GM18526 (cell line): Measurements from ENCODE around the gene GPR39.

Experiments used
- POLR2A ChIP-seq: IDR thresholded peaks from 3 replicates; pipeline ENCODE4 v1.6.1; 2011; ENCODE audit not compliant: insufficient read length; ENCODE audit errors: extremely low read depth

Gene GPR39

DNA sequence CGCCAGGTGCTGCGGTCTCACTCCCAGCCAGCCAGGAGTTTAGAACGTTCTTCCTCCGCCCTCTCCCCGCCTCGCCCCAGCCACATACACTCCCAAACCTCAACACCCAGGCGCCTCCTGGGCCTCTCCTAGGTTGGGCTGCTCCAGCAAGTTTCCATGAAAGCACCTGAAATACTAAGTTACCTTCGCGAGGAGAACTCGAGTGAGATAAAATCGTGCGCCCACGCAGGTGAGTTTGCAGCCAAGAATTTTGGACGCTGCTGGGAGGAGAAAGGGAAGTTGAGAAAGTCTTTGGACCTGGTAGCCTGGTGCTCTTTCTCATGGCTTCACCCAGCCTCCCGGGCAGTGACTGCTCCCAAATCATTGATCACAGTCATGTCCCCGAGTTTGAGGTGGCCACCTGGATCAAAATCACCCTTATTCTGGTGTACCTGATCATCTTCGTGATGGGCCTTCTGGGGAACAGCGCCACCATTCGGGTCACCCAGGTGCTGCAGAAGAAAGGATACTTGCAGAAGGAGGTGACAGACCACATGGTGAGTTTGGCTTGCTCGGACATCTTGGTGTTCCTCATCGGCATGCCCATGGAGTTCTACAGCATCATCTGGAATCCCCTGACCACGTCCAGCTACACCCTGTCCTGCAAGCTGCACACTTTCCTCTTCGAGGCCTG, at the start of gene GPR39:
TSS of gene GPR39 (plus strand) at position 83 of the 673 bp plus-strand sequence.
- no peak for TF ChIP-seq POLR2A

GRCh38 chr2:132368191-132368590, 48.4 kb upstream of the GPR39 start:
- TF ChIP-seq POLR2A: no peak

DNA sequence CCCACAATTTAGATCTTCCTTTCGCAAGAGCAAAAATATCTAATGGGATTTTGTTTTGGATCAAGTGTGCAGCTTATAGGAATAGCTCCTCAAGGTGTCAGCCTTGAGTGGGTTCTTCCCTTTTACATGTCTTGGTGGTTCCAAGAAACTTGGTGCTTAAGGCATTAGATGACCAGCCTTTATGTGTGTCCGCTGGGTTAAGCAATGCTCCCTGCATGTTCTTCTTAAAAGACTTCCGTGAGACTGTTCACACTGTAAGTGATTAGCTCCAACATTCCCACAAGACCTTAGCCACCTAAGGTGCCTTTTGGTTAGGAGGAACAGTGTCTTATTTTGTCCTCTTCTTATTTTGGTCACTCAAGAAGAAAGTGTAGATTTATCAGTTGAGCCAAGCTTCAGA, 44.3 kb upstream of the GPR39 start:
- TF ChIP-seq POLR2A: no peak

DNA sequence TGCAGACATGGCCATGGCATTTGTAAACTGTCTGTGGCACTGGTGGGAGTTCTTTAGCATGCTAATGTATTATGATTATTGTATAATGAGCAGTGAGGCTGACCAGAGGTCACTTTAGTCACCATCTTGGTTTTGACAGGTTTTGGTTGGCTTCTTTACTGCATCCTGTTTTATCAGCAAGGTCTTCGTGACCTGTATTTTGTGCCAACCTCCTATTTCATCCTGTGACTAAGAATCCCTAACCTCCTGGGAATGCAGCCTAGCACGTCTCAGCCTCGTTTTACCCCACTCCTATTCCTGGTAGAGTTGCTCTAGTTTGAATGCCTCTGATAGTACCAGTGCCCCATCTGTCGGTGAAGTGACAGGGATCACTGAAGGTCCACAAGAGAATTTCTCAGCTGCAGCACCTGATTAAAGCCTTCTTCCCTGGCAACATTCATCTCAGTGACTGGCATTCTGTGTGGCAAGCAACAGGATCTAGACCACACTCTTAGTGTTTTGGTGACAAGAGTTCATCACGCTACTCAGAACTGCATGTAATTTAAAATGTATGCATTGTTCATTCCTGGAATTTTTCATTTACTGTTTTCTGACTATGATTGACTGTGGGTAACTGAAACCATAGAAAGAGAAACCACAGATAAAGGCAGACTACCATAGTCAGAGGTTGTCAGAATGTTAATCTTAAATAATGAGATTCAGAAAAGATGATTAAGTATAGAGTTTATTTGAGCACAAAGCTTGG, 43.0 kb upstream of the GPR39 start:
- no peak for TF ChIP-seq POLR2A

DNA sequence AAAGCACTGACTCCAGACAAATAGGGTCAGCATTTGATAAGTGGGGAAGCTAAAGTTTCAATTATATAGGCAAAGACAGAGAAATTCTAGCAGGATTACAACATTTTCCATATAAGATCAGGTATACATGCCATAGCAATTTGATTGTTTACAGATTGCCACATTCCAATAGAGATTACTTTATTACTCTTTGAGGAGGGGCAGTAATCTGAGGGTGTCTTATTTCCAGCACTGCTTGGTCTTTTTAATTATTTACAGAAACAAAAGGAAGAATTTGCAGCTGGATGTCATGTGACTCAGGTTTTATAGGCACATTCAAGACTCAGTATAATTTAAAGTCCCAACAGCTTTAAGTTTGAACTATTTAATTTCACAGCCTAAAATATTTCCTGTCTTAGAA, 42.5 kb upstream of the GPR39 start:
- TF ChIP-seq POLR2A: no peak

- TF ChIP-seq POLR2A: no peak
Observed at GRCh38 chr2:132374551-132374950, 42.1 kb upstream of the GPR39 start.

- no peak for TF ChIP-seq POLR2A
Observed at GRCh38 chr2:132374961-132375360, 41.6 kb upstream of the GPR39 start.

DNA sequence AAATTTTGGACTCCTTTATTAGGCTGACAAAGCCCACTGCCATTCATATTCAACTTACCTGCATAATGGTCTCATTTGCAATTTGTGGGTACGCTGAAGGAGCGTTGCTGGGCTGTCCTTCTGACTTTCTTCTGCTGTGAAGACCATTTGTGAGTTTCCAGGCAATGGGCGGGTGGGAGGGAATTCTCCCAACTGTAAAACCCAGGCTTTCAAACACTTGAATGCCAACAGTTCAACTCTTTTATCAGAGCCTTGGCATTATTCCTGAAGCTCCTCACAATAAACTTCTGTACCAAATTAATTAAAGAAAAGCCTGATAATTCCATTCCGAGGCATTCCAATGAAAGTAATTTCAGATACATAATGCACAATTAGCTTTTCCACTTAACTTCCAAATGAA, 35.2 kb upstream of the GPR39 start:
- TF ChIP-seq POLR2A: no peak

DNA sequence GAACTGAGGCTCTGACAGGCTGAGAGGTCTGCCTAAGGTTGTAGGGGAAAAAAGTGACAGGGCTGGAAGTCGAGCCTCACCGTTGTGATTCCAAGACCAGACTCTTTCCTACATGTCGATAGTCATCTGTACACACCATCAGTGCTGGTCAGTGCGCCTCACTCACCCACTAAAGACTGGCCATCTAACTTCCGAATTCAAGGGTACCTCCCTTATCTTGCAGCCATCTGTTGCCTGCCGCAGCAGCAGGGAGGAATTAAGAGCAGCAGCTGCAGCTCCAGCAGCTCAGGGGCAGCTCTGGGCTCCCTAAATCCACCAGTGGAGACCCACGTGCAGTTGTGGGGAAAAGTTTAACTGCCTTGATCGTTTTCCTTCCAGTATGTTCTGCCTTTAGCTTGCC, 32.6 kb upstream of the GPR39 start:
- TF ChIP-seq POLR2A: no peak

DNA sequence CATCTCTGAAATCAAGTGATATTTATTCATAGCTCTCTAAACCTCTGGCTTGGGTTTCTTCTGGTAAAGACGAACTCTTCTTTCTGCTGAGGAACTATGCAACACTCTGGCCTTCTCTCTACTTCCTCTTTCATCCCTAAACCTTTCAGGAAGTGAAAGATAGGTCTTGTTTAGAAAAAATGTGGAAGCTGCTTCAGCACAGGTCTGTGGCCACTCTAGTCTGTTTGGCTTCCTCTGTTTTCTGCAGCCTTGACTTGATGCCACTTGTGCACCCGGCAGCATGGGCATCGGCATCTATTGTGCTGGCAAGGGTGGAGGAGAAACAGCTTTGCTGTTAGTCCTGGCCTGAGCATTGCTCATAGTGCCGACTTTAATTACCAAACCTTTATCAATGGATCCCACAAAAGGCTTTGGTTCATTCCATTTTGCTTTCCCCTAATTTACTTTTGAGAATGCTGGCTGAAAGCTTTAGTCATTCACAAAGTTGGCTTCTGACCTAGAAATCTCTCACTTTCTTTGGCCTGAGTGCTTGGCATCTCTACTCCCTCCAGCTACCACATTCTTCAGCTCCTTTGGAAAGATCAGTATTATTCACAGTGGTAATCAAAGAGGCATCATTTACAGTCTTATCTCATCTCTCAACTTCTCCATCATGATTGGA, 32.0 kb upstream of the GPR39 start:
- no peak for TF ChIP-seq POLR2A

- TF ChIP-seq POLR2A: no peak
Observed at GRCh38 chr2:132387126-132387525, 29.5 kb upstream of the GPR39 start.

GRCh38 chr2:132390076-132390475, 26.5 kb upstream of the GPR39 start:
- TF ChIP-seq POLR2A: no peak

- TF ChIP-seq POLR2A: no peak
Observed at GRCh38 chr2:132391378-132391777, 25.2 kb upstream of the GPR39 start.

DNA sequence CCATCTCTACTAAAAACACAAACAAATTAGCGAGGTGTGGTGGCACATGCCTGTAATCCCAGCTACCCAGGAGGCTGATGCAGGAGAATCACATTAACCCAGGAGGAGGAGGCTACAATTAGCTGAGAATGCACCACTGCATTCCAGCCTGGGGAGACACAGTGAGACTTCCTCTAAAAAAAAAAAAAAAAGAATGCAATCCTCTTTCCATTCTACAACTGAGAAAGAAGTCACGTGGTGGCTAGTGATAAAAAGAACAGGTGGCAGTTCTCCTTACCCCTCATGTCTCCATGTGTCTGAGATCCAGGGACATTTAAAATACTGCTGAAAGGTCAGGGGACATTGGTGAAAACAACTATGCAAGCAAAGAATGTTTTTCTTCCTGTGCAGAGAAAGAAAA, 24.4 kb upstream of the GPR39 start:
- TF ChIP-seq POLR2A: no peak

DNA sequence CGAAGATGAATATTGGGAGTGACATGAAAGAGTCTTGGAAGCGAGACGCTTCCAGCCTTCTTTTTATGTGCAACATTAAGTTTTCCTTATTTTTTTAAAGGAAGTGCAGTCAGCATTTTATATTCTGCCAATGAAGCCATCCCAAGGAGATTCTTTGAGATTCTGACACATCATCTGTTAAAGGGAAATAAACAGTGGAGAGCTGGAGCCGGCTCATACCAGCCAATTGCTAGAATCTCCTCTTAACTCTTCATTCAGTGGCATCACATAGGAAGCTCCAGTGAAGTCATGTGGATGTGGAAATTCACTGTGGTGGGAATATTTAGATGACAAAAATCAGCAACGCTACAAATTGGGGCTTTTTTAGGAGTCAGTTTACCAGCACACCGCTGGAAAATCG, 23.7 kb upstream of the GPR39 start:
- no peak for TF ChIP-seq POLR2A
